Stimulated activated CD4-positive, alpha-beta T cell treated with anti-CD3 and anti-CD28 coated beads, Interleukin-12 subunit alpha, Interleukin-12 subunit beta, amount 100 ng/mL, for 4 hours (primary cell): ENCODE measurements around the gene MUC5AC.
"Not testable (repeated sequence)": the region's sequence is repeated elsewhere in the genome, so short reads cannot be mapped to it uniquely, and the experiment has no call there.

Experiments used
- DNase-seq: peaks from one replicate; pipeline ENCODE4 v3.0.0-alpha.2; 2020

Gene MUC5AC

DNA sequence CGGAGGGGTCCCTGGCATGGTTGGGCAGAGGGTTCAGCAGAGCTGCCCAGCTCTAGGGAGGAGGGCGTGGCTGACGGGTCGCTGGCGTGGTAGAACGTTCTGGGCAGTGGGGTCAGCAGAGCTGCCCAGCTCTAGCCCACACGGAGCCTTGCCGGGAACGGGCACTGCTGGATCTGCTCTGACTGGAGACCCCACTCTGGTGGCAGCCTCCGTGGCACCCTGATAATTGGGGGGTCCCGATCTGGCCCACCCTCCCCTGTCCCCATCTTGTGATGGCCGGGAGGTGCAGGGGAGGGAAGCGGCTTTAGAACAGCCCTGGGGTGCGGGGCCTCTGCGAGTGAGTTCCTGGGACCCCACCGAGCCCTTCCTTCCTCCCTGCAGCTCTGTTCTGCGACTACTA is 21.9 kb downstream of the MUC5AC start:
- DNase-seq, result no peak

DNA sequence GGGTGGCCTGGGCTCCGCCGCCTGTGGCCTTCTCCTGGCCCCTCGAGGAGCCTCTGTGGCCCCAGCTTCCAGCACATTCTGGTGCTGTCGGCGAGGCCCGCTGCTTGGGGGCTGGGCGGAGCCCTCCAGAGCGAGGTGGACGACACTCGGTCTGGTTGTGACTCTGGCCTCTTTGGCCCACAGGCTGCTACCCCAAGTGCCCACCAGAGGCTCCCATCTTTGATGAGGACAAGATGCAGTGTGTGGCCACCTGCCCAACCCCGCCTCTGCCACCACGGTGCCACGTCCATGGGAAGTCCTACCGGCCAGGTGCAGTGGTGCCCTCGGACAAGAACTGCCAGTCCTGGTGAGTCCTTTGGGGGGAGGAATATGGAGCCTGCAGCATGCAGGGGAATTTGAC is 22.4 kb downstream of the MUC5AC start:
- DNase-seq, result no peak

DNA sequence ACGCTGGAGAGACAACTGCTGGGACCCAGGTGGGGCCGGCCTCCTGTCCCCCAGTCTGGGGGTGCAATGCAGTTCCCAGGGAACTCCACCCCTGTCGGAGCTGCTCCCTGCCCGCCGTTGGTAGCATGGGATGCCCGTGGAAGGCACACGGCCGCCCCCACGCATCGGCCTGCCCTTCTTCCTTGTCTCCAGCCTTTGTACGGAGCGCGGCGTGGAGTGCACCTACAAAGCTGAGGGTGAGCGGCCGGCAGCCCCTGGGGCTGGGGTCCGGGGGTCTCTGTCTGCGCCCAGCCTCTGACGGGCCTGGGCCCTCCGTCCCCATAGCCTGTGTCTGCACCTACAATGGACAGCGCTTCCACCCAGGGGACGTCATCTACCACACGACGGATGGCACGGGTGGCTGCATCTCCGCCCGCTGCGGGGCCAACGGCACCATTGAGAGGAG is 23.2 kb downstream of the MUC5AC start:
- DNase-seq, result no peak

DNA sequence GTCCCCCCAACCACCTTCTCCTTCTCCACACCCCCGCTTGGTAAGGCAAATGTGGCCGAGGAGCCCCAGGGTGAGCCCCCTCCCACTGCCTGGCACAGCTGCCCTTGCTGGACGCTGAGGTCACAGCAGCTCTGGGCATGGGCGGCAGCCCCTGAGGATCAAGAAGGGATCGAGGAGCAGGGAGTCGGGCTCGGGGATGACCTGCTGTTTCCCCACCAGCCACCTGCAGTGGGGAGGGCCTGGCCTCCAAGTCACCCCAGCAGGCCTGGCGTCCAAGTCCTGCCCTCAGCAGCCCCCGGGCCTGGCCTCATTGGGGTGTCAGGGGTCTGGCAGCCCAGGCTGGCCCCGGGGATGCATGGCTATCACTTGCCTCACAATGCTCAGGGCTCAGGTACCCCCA is 23.7 kb downstream of the MUC5AC start:
- DNase-seq, result no peak

DNA sequence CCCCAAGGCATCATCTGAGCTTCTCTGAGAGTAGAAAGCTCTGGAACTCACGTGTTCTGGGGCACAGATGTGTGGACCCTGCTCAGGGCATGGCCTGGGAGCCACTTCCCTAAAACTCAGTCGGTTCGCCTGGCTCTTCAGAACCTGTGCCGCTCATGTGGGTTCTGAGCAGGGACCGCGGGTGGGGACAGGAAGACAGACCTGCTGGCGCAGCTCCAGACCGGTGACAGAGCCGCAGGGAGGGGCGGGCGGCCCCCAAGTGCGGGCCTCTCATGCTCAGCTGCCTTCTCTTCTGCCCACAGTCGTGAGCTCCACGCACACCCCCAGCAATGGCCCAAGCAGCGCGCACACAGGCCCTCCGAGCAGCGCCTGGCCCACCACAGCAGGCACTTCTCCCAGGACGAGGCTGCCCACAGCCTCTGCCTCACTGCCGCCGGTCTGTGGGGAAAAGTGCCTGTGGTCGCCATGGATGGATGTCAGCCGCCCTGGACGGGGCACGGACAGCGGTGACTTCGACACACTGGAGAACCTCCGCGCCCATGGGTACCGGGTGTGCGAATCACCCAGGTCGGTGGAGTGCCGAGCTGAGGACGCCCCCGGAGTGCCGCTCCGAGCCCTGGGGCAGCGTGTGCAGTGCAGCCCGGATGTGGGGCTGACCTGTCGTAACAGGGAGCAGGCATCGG is 24.2 kb downstream of the MUC5AC start:
- DNase-seq, result peak; percentile 8

DNA sequence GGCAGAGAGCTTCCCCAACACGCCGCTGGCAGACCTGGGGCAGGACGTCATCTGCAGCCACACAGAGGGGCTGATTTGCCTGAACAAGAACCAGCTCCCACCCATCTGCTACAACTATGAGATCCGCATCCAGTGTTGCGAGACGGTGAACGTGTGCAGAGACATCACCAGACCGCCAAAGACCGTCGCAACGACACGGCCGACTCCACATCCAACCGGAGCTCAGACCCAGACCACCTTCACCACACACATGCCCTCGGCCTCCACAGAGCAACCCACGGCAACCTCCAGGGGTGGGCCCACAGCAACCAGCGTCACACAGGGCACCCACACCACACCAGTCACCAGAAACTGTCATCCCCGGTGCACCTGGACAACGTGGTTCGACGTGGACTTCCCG is 26.4 kb downstream of the MUC5AC start:
- not testable (repeated sequence) for DNase-seq

DNA sequence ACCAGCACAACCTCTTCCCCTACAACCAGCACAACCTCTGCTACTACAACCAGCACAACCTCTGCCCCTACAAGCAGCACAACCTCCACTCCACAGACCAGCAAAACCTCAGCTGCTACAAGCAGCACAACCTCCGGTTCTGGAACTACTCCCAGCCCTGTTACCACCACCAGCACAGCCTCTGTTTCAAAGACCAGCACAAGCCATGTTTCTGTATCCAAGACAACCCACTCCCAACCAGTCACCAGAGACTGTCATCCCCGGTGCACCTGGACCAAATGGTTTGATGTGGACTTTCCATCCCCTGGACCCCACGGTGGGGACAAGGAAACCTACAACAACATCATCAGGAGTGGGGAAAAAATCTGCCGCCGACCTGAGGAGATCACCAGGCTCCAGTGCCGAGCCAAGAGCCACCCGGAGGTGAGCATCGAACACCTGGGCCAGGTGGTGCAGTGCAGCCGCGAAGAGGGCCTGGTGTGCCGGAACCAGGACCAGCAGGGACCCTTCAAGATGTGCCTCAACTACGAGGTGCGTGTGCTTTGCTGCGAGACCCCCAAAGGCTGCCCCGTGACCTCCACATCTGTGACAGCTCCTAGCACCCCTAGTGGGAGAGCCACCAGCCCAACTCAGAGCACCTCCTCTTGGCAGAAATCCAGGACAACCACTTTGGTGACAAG is 30.8 kb downstream of the MUC5AC start:
- not testable (repeated sequence) for DNase-seq

- not testable (repeated sequence) for DNase-seq
Observed at GRCh38 chr11:1189816-1190215, 32.1 kb downstream of the MUC5AC start.

- DNase-seq, result not testable (repeated sequence)
Observed at GRCh38 chr11:1191786-1192470, 34.2 kb downstream of the MUC5AC start.

DNA sequence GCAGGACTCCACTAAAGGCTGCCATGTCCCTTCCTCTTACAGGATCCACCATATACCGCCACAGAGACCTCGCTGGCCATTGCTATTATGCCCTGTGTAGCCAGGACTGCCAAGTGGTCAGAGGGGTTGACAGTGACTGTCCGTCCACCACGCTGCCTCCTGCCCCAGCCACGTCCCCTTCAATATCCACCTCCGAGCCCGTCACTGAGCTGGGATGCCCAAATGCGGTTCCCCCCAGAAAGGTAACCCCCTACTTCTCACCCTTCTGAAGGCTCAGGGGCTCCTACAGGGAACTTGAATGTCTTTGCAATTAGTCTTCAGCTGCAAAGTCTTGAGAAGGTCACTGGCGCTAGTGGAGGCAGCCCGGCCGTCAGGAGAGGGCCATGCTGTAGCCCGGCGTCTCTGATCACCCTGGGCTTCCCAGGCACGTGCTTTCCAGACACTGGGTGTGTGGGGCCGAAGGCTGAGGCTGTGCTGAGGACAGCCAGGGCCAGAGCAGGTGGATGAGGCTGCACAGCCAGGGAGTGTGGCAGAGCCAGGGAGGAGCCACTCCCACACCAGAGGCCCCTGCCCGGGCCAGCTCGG is 35.1 kb downstream of the MUC5AC start:
- no peak for DNase-seq

- no peak for DNase-seq
Observed at GRCh38 chr11:1193326-1194230, 35.8 kb downstream of the MUC5AC start.

- no peak for DNase-seq
Observed at GRCh38 chr11:1194231-1194976, 36.7 kb downstream of the MUC5AC start.

GRCh38 chr11:1194977-1195681 is 37.4 kb downstream of the MUC5AC start:
- DNase-seq, result no peak

- no peak for DNase-seq
Observed at GRCh38 chr11:1195682-1196515, 38.1 kb downstream of the MUC5AC start.

DNA sequence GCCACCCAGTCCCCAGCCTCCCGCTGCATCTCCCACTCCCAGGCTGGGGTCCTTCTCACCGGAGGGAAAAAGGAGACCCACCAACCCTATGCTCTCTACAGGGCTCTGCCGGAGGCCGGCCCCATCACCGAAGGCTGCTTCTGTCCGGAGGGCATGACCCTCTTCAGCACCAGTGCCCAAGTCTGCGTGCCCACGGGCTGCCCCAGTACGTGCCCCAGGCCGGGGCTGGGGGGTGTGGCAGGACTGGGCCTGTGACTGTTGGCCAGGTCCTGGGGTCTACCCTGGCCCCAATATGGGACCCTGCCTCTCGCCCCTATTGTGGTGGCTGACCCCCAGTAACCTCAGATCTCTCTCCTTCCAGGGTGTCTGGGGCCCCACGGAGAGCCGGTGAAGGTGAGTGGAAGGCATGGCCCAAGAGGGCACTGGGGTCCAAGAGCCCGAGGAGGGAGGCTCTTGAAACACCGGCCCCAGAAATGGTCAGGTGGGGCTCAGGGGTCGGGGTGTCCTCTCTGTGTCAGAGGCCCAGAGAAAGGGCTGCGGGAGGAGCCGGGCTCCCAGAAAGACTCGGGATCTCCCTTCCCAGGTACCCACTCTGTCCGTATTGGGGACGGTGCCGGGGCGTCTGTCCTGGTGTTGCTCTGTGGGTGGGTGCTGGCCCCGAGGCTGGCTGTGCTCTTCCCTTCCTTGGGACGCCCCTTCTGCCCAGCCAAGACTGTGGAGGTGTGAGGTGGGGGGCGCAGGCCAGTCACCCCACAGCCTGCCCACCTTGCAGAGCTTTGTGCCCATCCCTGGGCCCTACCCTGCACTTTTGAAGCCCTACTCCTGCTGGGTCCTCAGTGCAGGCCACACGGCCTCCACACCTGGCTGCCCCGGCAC is 39.0 kb downstream of the MUC5AC start:
- no peak for DNase-seq

DNA sequence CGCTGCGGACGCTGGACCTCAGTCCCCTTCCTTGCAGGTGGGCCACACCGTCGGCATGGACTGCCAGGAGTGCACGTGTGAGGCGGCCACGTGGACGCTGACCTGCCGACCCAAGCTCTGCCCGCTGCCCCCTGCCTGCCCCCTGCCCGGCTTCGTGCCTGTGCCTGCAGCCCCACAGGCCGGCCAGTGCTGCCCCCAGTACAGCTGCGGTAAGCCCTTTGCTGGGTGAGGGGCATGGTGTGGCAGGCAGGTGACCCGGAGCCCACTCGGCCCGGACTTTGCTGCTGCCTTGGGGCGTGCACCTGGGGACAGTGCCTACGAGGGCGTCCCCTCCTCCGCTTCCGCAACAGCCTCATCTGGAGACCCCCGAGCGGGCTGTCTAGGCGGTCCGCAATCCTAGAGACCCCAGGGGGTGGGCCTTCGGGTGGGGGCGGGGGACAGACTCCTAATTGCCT is 39.7 kb downstream of the MUC5AC start:
- DNase-seq, result no peak

- DNase-seq, result no peak
Observed at GRCh38 chr11:1197886-1198560, 40.3 kb downstream of the MUC5AC start.

- DNase-seq, result no peak
Observed at GRCh38 chr11:1198561-1199240, 40.9 kb downstream of the MUC5AC start.
